HUDEP-2 (cell line): ENCODE measurements around the gene NUAK2.
"Not testable (repeated sequence)": the region's sequence is repeated elsewhere in the genome, so short reads cannot be mapped to it uniquely, and the experiment has no call there.

ENCODE experiments used
- DNase-seq, 76 experiments: peaks; one replicate each; lab custom pipeline; 2025; ENCODE audit not compliant: unreplicated experiment in 76 of 76; lab: John Stamatoyannopoulos, UW

The NUAK2 gene

DNA sequence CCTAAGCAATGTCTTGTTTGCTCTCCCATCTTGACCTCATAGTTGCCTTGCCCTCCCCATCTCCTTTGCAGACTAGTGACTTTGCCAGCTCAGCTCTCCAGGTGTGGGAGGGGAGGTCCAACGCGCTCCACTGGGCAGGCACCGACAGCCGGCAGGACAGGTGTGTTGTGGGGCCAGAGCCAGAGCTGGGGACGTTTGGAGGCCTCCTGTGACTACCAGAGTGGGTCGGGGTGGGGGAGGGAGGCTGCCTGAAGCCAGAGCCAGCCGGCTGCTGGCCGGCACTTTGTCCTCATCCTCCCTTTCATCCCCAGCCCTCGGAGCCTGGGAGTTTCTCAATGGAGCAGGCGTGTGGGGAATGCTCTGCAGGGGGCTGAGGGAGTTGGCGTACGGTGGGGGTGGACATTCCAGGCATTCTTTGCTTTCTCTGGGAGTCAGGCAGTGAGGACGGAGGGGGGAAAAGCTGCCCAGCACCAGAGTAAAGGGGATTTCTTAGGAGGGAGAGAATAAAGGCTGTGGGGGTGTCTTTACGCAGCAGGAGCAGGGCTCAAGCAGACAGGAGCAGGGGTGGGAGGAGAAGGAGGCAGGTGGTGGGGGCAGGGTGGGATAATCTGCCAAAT lies 20.2 kb downstream of the NUAK2 start:
- DNase-seq = no peak

- DNase-seq = no peak
Observed at GRCh38 chr1:205300149-205300548, 21.4 kb downstream of the NUAK2 start.

GRCh38 chr1:205298191-205298994 lies 23.2 kb downstream of the NUAK2 start:
- DNase-seq = no peak

DNA sequence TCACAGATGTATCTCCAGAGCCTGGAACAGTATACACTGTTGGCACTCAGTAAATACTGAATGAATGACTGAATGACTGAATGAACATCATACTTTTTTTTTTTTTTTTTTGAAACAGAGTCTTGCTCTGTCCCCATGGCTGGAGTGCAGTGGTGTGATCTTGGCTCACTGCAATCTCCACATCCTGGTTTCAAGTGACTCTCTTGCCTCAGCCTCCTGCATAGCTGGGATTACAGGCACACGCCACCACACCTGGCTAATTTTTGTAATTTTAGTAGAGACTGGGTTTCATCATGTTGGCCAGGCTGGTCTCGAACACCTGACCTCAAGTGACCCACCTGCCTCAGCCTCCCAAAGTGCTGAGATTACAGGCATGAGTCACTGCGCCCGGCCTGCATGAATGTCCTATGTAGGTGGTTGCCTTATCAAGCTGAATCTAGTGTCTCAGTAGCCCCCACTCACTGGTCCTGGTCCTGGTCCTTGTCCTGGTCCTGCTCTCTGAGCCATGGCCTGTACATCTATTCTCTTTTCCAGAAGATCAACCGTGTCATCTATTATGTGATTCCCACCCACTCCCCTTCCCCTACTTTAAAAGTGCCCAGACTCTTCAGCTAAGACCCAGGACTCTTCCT lies 23.9 kb downstream of the NUAK2 start:
- DNase-seq = not testable (repeated sequence)

DNA sequence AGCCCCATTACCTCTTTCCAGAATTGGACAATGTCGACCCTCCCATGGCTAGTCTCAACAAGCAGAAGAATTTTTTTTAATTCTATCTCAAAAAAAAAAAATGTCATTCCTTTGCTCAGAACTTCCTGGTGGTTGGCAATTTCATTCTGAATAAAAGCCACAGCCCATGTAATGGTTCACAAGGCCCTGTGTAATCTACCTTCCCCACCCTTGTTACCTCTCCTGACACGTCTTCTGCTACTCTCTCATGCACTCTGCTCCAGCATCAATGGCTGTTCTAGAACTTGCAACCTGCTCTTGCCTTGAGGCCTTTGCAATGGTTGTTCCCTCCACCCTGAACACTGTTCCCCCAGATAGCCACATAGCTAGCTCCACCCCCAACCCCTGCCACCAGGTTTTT lies 25.4 kb downstream of the NUAK2 start:
- no peak for DNase-seq

DNA sequence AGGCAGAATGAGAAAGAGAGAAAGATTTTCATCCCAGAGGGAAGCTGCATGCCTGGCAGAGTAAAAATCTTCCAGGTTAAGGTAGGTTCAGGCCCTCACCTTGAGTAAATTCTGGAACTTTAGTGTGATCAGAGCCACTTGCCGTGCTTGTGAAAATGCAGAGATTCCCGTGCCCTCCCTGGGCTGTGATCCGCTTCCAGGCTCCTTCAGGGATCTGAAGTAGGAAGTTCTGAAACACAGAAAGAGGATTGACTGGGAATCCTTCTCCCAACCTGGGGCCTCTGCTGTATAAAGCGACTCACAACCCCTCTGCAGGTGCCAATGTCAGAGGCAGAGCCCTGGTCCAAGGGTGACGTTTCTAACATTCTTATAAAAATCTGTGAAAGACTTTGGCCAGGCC lies 26.6 kb downstream of the NUAK2 start:
- no peak for DNase-seq

DNA sequence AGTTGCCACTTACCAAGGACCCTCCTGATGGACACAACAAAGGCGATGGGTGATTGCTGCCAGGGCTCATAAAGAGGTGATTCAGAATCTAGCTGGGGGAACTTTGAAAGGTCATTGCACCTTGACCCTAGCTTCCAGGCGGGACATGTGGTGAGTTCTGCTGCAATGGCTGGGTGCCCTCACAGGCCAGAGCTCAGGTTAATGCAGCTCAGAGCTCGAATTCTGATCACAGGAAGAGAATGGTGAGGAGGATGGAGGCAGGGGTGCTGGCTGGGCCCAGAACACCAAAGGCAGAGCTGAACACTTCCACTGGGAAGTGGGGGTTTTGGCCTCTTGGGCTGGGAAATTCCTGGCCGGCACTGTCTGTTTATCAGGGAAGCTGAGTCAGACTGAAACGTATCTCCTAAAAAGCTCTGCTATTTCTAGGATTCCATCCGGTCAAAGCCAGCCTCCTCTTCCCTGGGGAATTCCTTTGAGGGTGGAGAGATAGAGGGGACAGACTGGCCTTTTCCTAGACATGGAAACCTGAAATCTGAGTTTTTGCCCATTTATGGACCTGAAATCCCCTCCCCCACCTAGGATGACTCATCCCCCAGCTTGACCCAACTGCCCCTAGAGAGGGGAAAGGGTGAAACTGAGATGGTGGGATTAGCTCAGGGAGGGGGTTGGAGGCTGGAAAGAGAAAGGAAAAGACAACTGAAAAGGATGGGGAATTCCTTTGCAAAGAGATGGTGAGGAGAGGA lies 27.2 kb downstream of the NUAK2 start:
- no peak for DNase-seq

- no peak for DNase-seq
Observed at GRCh38 chr1:205293350-205294074, 28.0 kb downstream of the NUAK2 start.

DNA sequence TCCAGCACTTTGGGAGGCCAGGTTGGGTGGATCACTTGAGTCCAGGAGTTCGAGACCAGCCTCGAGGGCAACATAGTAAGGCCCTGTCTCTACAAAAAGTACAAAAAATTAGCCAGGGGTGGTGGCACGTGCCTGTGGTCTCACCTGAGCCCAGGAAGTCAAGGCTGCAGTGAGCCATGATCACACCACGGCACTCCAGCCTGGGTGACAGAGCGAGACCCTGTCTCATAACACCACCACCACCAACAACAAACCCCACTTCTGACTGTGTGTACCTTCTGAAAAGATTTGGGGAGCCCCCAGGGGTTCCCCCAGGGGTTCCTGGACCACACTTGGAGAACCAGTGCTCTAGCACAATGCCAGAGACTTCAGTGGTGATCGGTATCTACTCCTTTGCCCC lies 29.9 kb downstream of the NUAK2 start:
- no peak for DNase-seq

- DNase-seq = peak in 3 of 76 experiments; percentile 7 to 30 (median 23)
Observed at GRCh38 chr1:205287767-205288559, 33.6 kb downstream of the NUAK2 start.

GRCh38 chr1:205287076-205287475 lies 34.5 kb downstream of the NUAK2 start:
- no peak for DNase-seq

DNA sequence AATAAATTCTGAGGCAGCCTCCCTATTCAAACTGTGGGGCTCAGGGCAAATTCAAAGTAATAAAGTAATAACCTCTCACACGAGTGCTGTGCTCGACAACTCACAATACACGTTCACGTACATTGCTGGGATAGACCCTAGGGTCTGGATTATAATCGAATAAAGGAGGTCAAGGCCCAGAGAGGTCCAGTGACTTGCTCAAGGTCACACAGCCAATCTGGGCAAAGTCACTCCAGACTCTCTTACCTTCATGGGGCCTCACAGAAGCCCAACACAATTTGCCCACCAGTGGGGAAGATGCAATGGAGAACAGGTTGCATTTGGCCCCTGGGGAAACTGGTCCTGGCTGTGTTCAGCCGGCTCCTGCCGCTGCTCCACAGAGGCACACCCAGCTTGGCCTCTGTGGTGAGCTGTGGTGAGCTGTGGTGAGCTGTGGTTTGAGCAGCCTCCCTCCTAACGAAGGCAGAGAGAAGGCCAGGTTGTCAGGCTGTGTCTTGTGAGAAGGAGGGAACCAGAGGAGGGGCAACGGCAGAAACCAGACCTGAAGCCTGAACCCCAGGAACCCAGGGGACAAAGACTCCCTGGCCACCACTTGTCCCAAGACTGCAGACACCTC lies 35.1 kb downstream of the NUAK2 start:
- peak in 14 of 76 experiments; percentile 8 to 39 (median 17) for DNase-seq

DNA sequence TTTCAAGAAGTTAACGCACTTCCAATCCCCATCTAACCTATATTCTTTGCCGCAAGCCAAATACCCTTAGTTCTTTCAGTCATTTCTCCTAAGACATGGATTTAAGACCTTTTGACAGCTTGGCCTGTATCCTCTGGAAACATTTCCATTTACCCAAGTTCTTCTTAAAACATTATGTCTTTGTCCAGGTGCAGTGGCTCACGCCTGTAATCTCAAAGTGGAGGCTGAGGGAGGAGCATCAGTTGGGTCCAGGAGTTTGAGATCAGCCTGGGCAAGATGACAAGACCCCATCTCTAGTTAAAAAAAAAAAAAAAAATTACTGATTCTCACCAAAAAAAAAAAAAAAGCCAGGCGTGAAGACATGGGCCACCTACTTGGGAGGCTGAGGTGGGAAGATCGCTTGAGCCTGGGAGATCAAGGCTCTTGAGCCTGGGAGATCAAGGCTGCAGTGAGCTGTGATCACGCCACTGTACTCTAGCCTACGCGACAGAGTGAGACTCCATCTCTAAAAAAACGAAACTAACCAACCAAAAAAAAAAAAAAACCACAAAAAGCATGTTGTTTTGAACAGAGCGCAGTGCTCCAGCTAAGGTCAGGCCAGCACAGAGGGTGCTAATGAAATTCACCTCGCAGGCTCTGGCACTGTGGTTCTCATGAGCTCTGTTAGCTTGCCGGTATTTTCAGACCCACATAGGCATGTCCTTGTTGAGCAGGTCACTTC lies 36.0 kb downstream of the NUAK2 start:
- DNase-seq = no peak

- peak in 67 of 76 experiments; percentile 18 to 85 (median 68) for DNase-seq
Observed at GRCh38 chr1:205284420-205285144, 37.0 kb downstream of the NUAK2 start.

- no peak for DNase-seq
Observed at GRCh38 chr1:205283270-205284147, 38.0 kb downstream of the NUAK2 start.

- DNase-seq = not testable (repeated sequence)
Observed at GRCh38 chr1:205280666-205281395, 40.7 kb downstream of the NUAK2 start.
